LNCaP clone FGC (cell line): ENCODE data around the gene BTBD1.
A peak's percentile ranks its signal among the peaks of the same experiment; 100 is the strongest.

Experiments
- DNase-seq: peaks from one replicate; pipeline ENCODE4 v3.0.0-alpha.2; 2011; ENCODE audit warnings: low read depth
- H3K4me3 ChIP-seq: 2 replicates; pipeline ENCODE4 v1.5.1; 2011; ENCODE audit warnings: mild to moderate bottlenecking, low read depth, low read length, control low read depth
- CTCF ChIP-seq: IDR thresholded peaks from 2 replicates; pipeline ENCODE4 v1.5.1; 2012; ENCODE audit warnings: mild to moderate bottlenecking; ENCODE audit not compliant: control insufficient read depth, insufficient read depth; ENCODE audit errors: extremely low read depth

BTBD1 gene

GRCh38 chr15:83066034-83066733 lies 868 bp downstream of the BTBD1 start:
- TF ChIP-seq CTCF = no peak
- H3K4me3 ChIP-seq = peak overlapping the region; percentile 82
- no peak for DNase-seq

GRCh38 chr15:83065431-83065830 lies 1.6 kb downstream of the BTBD1 start:
- DNase-seq = no peak
- no peak for TF ChIP-seq CTCF
- H3K4me3 ChIP-seq = peak overlapping the region; percentile 82

DNA sequence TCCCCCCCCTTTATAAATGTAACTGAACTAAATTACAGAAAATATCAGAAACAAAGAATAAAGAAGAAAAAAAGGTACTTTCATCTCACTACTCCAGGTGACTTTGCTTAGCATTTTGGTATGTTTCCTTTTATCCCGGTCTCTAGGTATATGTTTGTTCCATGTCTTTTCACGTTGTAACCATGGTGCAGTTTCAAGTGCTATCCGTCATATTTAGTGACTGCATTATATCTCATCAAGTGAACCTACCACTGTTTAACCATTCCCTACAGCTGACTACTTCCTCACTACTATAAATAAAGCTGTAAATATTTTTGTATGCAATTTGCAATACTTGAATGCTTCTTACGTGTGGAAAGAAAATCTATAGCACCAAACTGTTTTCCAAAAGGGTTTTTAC lies 2.2 kb downstream of the BTBD1 start:
- TF ChIP-seq CTCF = no peak
- H3K4me3 ChIP-seq = peak overlapping the region; percentile 82; the same call in 1 of the 2 replicates
- no peak for DNase-seq

GRCh38 chr15:83063551-83063950 lies 3.5 kb downstream of the BTBD1 start:
- DNase-seq = no peak
- no peak for TF ChIP-seq CTCF
- H3K4me3 ChIP-seq = no peak overlapping the region

- H3K4me3 ChIP-seq = no peak overlapping the region
- DNase-seq = no peak
- no peak for TF ChIP-seq CTCF
These were observed 4.3 kb downstream of the BTBD1 start for GRCh38 chr15:83062768-83063180.

- DNase-seq = no peak
- H3K4me3 ChIP-seq = no peak overlapping the region
- TF ChIP-seq CTCF = no peak
These were observed 5.4 kb downstream of the BTBD1 start for GRCh38 chr15:83061680-83062079.
